GM10248 (cell line): ENCODE results near the gene LTBP1.

Source experiments
- CTCF ChIA-PET: fragments of 300-600 bp; sonication (Branson Sonifier 250); formaldehyde crosslinking; extraction: SDS; loops from one replicate; lab custom pipeline; 2021; ENCODE audit warnings: antibody characterized with exemption; lab: Yijun Ruan, JAX
- POLR2A ChIA-PET: fragments of 350-650 bp; sonication (Branson Sonifier 250); formaldehyde crosslinking; extraction: SDS; loops from one replicate; lab custom pipeline; 2020; ENCODE audit warnings: antibody characterized with exemption; lab: Yijun Ruan, JAX
- DNase-seq: peaks from one replicate; pipeline ENCODE4 v3.0.0; 2012; ENCODE audit errors: extremely low spot score
- CTCF ChIP-seq: IDR thresholded peaks from 2 replicates; pipeline ENCODE4 v1.5.1; 2012; ENCODE audit warnings: mild to moderate bottlenecking, low read depth; ENCODE audit errors: extremely low read depth, missing control alignments, control extremely low read depth

Gene LTBP1

GRCh38 chr2:33104052-33104623 lies 157.4 kb downstream of the LTBP1 start:
- no peak for DNase-seq
- ChIA-PET CTCF (no interaction called here), POLR2A (no interaction called here)
- no peak for TF ChIP-seq CTCF

GRCh38 chr2:33104726-33105125 lies 158.0 kb downstream of the LTBP1 start:
- no peak for DNase-seq
- CTCF ChIA-PET = no interaction called here
- TF ChIP-seq CTCF = no peak
- POLR2A ChIA-PET = no interaction called here

- CTCF ChIA-PET = no interaction called here
- TF ChIP-seq CTCF = no peak
- POLR2A ChIA-PET = no interaction called here
- DNase-seq = no peak
Observed at GRCh38 chr2:33106115-33106514, 159.4 kb downstream of the LTBP1 start.

GRCh38 chr2:33107690-33108482 lies 161.1 kb downstream of the LTBP1 start:
- CTCF ChIA-PET = no interaction called here
- POLR2A ChIA-PET = no interaction called here
- DNase-seq = no peak
- TF ChIP-seq CTCF = no peak

- ChIA-PET CTCF (no interaction called here), POLR2A (no interaction called here)
- no peak for TF ChIP-seq CTCF
- DNase-seq = no peak
Observed at GRCh38 chr2:33108483-33109443, 162.0 kb downstream of the LTBP1 start.

GRCh38 chr2:33110461-33110860 lies 163.7 kb downstream of the LTBP1 start:
- ChIA-PET CTCF (no interaction called here), POLR2A (no interaction called here)
- no peak for DNase-seq
- no peak for TF ChIP-seq CTCF
